Heart right ventricle (tissue), 16 donors: ENCODE data around the gene TICAM2. TPM values are rescaled to one million over a fixed set of nuclear protein-coding genes. Genes with fewer than 3 reads are reported as not detected.

Experiments
- ATAC-seq, 8 donors: fragments of 200-7000 bp; cut with Tn5 transposase; one replicate each; pipeline ENCODE4 v1.9.1; 2020; ENCODE audit warnings: mild to moderate bottlenecking in 8 of 8, moderate library complexity in 8 of 8, moderate number of reproducible peaks in 1 of 8
- DNase-seq, 2 donors: peaks; one replicate each; pipeline ENCODE4 v3.0.0-alpha.2; 2020
- H3K27ac ChIP-seq, 10 donors: fragments of 200-600 bp; sonication (generic) in 2 of 10; one replicate each; pipeline versions ENCODE4 v1.5.0 to v1.8.0; 2020 to 2022; ENCODE audit warnings: mild to moderate bottlenecking in 3 of 10
- H3K27me3 ChIP-seq, 7 donors: fragments of 200-600 bp; one replicate each; pipeline ENCODE4 v1.8.0; 2021 to 2022; ENCODE audit warnings: mild to moderate bottlenecking in 2 of 7
- H3K36me3 ChIP-seq, 9 donors: fragments of 200-600 bp; sonication (generic) in 1 of 9; one replicate each; pipeline versions ENCODE4 v1.5.0 to v1.8.0; 2020 to 2022; ENCODE audit warnings: mild to moderate bottlenecking in 2 of 9
- H3K4me1 ChIP-seq, 9 donors: fragments of 200-600 bp; sonication (generic) in 1 of 9; one replicate each; pipeline versions ENCODE4 v1.5.0 to v1.8.0; 2020 to 2022; ENCODE audit warnings: mild to moderate bottlenecking in 4 of 9
- H3K4me3 ChIP-seq, 10 donors: fragments of 200-600 bp; sonication (generic) in 2 of 10; one replicate each; pipeline versions ENCODE4 v1.5.0 to v1.8.0; 2020 to 2022; ENCODE audit warnings: mild to moderate bottlenecking in 7 of 10, moderate library complexity in 2 of 10
- H3K9me3 ChIP-seq, 11 donors: fragments of 200-600 bp in 10 of 11; sonication (generic) in 2 of 11; one replicate each; pipeline versions ENCODE4 v1.5.0 to v1.8.0; 2013 to 2022; ENCODE audit warnings: mild to moderate bottlenecking in 2 of 11, control low read depth in 1 of 11, moderate library complexity in 1 of 11
- CTCF ChIP-seq, 9 donors: fragments of 200-600 bp; sonication (generic) in 2 of 9; IDR thresholded peaks; one replicate each; pipeline versions ENCODE4 v1.5.0 to v1.8.0; 2021 to 2022; ENCODE audit warnings: antibody characterized with exemption in 9 of 9, mild to moderate bottlenecking in 5 of 9, moderate library complexity in 1 of 9
- WGBS, 2 donors: extraction: QIAGEN DNeasy Blood & Tissue Kit; methylation state at CpG; one replicate each; pipeline ENCODE4 v1.1.7; 2013; ENCODE audit warnings: inconsistent platforms in 1 of 2; 5-methylcytosine and 5-hydroxymethylcytosine counted together
- intact Hi-C, 10 donors: fragments of 100-400 bp; cut with DNase I; formaldehyde crosslinking; loops; one replicate each; pipeline versions ENCODE4 v1.11.1 to v1.14.2; 2022
- polyA plus RNA-seq, 2 donors: library from polyadenylated mRNA; stranded (reverse); fragments of 200-250 nt; gene quantifications; one replicate each; pipeline ENCODE4 v1.2.3, GENCODE V29; 2013
- total RNA-seq, 10 donors: library from RNA; stranded (reverse); fragmentation: NEBNext Ultra II Directional in 3 of 10; extraction: Animal tissue kit (Norgen Biotek cat#: 25700) in 3 of 10; gene quantifications; one replicate each; pipeline versions ENCODE4 v1.2.1 to v1.2.4, GENCODE V29; 2021 to 2023
- donor health status: Arrhythmogenic right ventricular cardiomyopathy.
- donor health status: ischemic (EF 13 %, LVEDD 7.1; RV severe dilation, severe dysfunction).
- donor health status: healthy with polysubstance abuse.
- donor health status: DM: no; HTN: yes; CAD: no.
- donor health status: DM: no; HTN: no; CAD: no.
- donor health status: ischemic (EF 25% LVEDD 6.9; RV normal size, moderate dysfunction).
- donor health status: ischemic (EF 25% LVEDD 5.7; RV mildly dilated, moderate dysfunction).
- donor health status: healthy.
- donor health status: DM: yes; HTN: yes; CAD: no.
- donor health status: Ischemic cardiomyopathy.
- donor health status: ischemic (EF 35%, LVEDD 5.7; RV mildly dilated, moderate dysfunction).
- donor health status: nonischemic (EF 11% LVEDD 7.7; RV severe dilation, severe dysfunction).
- donor health status: DM: yes; HTN: yes; CAD: no.
- donor health status: PGD.
- donor health status: ischemic (EF 29% LVEDD 5.4; RV normal size, mild dysfunction).
- donor health status: nonischemic (EF 23%, LVEDD 6.1; RV moderate dilation, normal function).

TICAM2 gene
- total and polyA plus RNA-seq, 12 donors, result 1.2 to 4.4 (median 1.9) TPM

- ATAC-seq (no peak), DNase-seq (no peak)
- Histone ChIP-seq H3K27ac (no peak overlapping the region), H3K4me1 (peaks cover 0 to 25% (median 2%) of the 10 kb centered on the region in 9 donors), H3K4me3 (no peak overlapping the region), H3K36me3 (peaks cover 0 to 21% (median 0%) of the 10 kb centered on the region in 9 donors), H3K27me3 (no peaks in the 10 kb centered on the region), H3K9me3 (peaks cover 0 to 5% (median 0%) of the 10 kb centered on the region in 11 donors)
- TF ChIP-seq CTCF (IDR thresholded peaks at IDR 0.05), result no peak
- intact Hi-C loops, result loop anchor here in 1 of 10 donors (10.0 kb wide), 2 partner anchors 204 to 484 kb away; no protein-coding TSS in a partner anchor
- 77% methylated on average over 3 of the region's 3 CpGs for WGBS, 2 donors
Measured at GRCh38 chr5:115579216-115579615, 23.1 kb downstream of the TICAM2 start.

GRCh38 chr5:115578657-115579056 lies 23.6 kb downstream of the TICAM2 start:
- intact Hi-C loops, result loop anchor here in 1 of 10 donors (10.0 kb wide), 2 partner anchors 204 to 484 kb away; no protein-coding TSS in a partner anchor
- 87 to 88% methylated on average over 3 of the region's 3 CpGs for WGBS, 2 donors
- Histone ChIP-seq H3K9me3 (peaks cover 0 to 5% (median 0%) of the 10 kb centered on the region in 11 donors), H3K27ac (no peak overlapping the region), H3K27me3 (no peaks in the 10 kb centered on the region), H3K4me3 (no peak overlapping the region), H3K4me1 (peaks cover 0 to 27% (median 2%) of the 10 kb centered on the region in 9 donors), H3K36me3 (peaks cover 0 to 21% (median 0%) of the 10 kb centered on the region in 9 donors)
- TF ChIP-seq CTCF (IDR thresholded peaks at IDR 0.05), result no peak
- ATAC-seq (no peak), DNase-seq (no peak)

GRCh38 chr5:115577741-115578140 lies 24.5 kb downstream of the TICAM2 start:
- Histone ChIP-seq H3K4me1 (peaks cover 0 to 20% (median 2%) of the 10 kb centered on the region in 9 donors), H3K9me3 (peaks cover 0 to 5% (median 0%) of the 10 kb centered on the region in 11 donors), H3K27ac (no peak overlapping the region), H3K4me3 (no peak overlapping the region), H3K27me3 (no peaks in the 10 kb centered on the region), H3K36me3 (peaks cover 0 to 21% (median 0%) of the 10 kb centered on the region in 9 donors)
- TF ChIP-seq CTCF (IDR thresholded peaks at IDR 0.05), result no peak
- ATAC-seq (no peak), DNase-seq (no peak)
- WGBS, 2 donors, result 95 to 96% methylated on average over 6 of the region's 6 CpGs
- intact Hi-C loops, result loop anchor here in 1 of 10 donors (10.0 kb wide), 2 partner anchors 203 to 483 kb away; no protein-coding TSS in a partner anchor

GRCh38 chr5:115577329-115577728 lies 24.9 kb downstream of the TICAM2 start:
- H3K27me3 ChIP-seq, result no peaks in the 10 kb centered on the region
- ATAC-seq, result no peak
- no peak overlapping the region for H3K4me3 ChIP-seq
- peaks cover 0 to 20% (median 5%) of the 10 kb centered on the region in 9 donors for H3K4me1 ChIP-seq
- H3K9me3 ChIP-seq, result peaks cover 0 to 5% (median 0%) of the 10 kb centered on the region in 11 donors
- intact Hi-C loops, result loop anchor here in 1 of 10 donors (10.0 kb wide), 2 partner anchors 203 to 483 kb away; no protein-coding TSS in a partner anchor
- TF ChIP-seq CTCF (IDR thresholded peaks at IDR 0.05), result no peak
- DNase-seq, result no peak
- H3K27ac ChIP-seq, result no peak overlapping the region
- H3K36me3 ChIP-seq, result peaks cover 0 to 21% (median 0%) of the 10 kb centered on the region in 9 donors
- 88 to 95% methylated on average over 2 of the region's 2 CpGs for WGBS, 2 donors
